GM21515 (cell line): ENCODE data around the gene HOXD10.

Source experiments
- ATAC-seq: cut with Tn5 transposase; IDR thresholded peaks from one replicate; pipeline ENCODE4 v1.9.1; 2021; ENCODE audit not compliant: unreplicated experiment

HOXD10 gene

GRCh38 chr2:176132205-176133171, 15.9 kb downstream of the HOXD10 start:
- no peak for ATAC-seq

GRCh38 chr2:176133389-176133788, 16.8 kb downstream of the HOXD10 start:
- ATAC-seq, result no peak

DNA sequence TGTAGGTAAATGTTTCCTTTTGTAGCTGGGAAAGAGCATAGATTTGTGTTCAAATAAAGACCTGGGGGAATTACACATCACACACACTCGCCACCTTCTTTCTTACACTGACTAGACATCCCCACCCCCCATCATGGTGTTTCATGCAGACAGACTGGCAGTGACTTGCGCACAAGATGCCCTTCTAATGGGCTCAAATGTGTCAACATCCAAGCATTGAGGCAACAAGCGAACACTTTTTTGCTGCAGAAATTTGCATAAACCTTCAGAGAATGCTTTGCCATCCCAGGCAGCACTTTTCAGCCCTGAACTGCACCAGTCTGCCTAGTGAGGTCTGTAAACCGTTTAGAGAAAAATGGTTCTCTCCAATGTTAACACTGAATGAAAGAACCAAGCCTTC, 17.5 kb downstream of the HOXD10 start:
- ATAC-seq, result no peak

DNA sequence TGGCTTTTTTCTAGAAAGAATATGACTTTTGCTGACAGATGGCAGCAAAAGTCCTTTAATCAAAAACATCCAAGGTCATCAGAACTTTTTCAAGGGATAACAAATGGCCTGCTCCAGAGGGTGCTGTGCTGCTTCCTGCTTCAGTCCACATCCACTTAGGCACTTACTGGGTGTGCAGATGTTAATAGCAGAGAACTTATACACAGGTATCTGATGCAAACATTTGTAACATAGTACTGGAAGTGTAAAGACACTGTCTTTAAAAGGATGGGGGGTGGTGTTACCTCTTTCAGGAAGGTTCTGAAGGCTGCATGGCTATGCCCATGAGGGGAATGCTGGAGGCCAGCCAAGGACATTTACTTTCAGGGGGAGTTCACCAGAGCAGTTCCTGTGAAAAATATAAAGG, 18.5 kb downstream of the HOXD10 start:
- no peak for ATAC-seq

DNA sequence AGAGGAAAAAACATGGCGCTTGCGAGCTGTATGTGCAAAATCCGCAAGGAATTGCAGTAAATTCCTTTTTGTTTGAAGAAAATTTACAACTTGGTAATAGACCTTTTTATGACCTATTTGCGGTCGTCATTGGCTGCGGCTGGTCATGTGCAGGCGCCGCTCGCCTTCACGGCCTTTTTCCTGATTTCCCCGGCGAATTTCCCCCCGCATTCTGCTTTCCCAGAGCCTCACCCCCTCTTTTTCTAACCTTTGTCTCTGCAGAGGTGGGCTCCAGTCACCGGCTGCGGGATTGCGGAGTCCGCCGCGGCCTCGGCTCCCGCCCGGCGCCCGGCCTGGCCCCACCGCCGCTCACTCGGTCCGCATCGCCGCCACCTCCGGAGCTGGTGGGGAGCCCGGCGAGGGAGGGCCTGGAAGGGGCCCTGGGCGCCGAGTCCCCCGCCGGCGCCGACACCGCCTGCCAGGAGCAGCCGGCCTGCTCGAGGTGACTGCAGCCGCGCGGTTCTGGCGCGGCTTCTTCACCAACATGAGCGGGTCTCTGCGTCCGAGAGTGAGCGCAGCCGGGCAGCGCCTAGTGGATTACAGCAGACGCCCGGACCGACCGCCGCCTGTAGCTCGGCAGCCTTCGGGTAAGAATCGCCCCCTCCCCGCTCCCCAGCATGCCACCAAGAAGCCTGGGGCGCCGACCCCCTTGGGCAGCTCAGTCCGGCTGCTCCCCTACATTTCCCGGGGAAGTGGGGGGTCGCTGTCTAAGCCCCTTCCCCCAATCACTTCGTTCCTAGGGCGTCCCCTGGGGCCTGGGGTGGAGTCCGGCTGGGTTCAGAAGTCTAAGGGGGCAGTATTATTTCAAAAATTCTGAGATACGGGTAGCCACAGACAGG, 20.0 kb downstream of the HOXD10 start:
- no peak for ATAC-seq

GRCh38 chr2:176137252-176137580, 20.6 kb downstream of the HOXD10 start:
- no peak for ATAC-seq

DNA sequence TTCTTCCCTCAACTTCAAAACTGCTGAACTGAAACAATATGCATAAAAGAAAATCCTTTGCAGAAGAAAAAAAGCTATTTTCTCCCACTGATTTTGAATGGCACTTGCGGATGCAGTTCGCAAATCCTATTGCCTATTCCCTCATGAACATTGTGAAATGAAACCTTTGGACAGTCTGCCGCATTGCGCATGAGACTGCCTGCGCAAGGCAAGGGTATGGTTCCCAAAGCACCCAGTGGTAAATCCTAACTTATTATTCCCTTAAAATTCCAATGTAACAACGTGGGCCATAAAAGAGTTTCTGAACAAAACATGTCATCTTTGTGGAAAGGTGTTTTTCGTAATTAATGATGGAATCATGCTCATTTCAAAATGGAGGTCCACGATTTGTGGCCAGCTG, 21.3 kb downstream of the HOXD10 start:
- no peak for ATAC-seq

GRCh38 chr2:176138526-176138922, 21.9 kb downstream of the HOXD10 start:
- no peak for ATAC-seq

DNA sequence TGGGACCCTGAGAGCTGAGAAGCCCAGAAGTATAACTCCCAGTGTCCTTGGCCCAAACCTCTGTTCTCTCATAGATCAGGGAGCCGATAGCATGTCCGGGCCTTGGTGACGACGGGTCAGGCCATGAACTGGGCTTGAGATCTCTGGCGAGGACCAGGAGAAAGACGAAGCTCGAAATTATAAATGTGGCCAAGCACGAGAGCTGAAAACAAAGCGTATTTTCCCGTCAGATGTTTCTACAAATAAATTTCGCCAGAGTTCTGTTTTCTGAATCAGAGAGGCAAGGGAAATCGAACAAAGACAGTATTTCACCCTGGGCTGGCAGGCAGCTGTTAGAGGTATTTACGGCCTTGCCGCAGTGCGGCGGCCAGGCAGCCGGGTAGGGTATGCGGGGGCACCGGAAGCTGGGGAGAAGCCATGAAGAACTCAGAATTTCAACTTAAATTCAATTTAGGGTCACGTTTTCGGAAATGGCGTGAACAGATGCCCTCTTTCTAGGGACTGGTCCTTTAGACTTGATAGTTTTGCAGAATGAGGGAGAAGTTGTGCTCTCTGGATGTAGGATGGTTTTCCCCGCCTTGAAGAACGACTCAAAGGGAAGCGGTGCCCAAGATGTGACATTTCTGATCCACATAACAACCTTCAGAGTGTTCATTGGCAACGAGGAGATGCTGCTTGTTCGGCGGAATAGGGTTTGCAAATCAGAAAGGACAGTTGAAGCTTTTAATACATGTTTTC, 22.5 kb downstream of the HOXD10 start:
- no peak for ATAC-seq

DNA sequence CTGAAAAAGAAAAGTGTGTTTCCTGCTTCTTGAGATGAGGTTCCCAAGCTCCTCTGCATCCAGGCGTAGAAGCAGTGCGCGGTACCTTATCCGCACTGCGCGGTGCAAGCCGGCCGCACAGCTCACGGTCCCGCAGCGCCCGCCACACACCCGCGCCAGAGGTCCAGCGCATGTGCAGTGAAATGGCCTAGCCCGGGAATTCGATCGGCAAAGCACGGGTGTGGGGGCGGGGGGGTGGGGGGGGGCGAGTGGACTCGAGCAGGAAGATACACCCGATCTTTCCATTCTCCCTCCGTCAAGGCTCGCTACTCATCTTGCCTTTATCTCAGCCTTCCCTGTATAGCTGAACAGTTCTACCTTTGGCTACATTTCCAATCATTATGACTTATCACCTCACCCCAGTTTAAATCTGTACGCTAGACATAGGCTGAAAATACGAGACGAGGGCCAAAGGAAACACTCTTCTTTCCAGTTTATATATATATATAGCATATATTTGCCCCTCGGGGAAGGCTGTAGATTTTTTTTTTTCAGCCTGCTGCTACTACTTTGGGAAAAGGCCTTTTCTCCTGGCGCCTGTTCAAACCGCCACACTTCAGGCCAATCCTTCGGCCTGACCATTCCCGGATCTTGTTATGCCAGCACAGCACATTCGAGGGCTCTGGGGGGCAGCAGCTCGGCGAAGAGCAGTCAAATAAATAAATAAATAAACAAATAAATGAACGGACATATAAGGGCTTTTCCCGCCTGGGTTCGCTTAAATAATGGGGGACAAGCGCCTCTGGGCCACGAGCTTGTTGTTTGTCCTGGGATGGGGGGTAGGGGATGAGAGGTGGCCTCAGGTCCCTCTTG, 23.3 kb downstream of the HOXD10 start:
- no peak for ATAC-seq

- ATAC-seq, result peak; percentile 88
Measured at GRCh38 chr2:176140513-176141317, 24.1 kb downstream of the HOXD10 start.

DNA sequence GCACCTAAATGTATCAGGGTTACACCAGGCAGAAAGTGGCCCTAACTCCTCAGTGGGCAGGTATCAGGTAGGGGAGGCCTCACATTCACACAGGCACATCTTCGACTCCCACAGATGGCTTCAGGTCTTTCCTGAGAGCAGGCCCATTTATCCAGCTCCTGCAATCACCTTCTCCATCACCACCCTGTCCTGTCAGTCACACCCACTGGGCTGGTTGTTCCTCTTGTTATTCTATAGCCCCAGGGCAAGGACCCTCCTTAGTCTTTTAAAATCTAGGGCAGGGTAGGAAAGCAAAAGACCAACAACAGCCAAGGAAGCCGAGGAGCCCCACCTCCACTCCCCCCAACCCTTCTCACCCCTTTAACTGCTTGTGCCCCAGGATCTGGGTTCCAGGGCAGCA, 25.7 kb downstream of the HOXD10 start:
- no peak for ATAC-seq

GRCh38 chr2:176145085-176145969, 28.7 kb downstream of the HOXD10 start:
- ATAC-seq, result no peak

- ATAC-seq, result no peak
Measured at GRCh38 chr2:176146101-176146500, 29.5 kb downstream of the HOXD10 start.

- ATAC-seq, result no peak
Measured at GRCh38 chr2:176146645-176147044, 30.1 kb downstream of the HOXD10 start.

DNA sequence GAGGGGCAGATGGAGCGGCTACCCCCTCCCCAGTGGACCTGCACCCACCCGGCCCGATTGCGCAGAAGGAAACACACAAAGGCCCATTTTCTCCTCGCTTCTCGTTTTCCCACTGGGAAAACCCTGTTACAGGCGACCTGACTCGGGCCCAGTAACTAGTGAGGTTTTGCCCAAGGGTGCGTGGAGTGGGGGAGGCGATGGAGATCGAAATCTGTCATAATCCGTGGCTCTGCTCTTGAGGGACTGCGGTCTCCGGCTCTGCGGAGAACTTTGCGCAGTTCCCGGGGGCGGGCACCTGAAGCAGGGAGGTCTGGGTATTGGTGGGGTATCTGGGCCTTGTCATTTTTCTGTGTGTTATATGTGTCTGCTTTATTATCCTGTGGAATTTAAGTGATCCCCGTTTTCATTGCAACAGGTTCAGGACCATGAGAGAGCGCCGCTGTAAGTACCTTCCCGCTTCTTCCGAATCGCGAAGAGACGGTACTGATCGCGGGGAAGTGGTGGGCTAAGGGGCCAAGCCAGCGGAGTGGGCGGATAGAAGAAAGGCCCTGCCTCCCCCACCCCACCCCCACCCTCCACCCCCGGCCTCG, 30.7 kb downstream of the HOXD10 start:
- ATAC-seq, result no peak

- ATAC-seq, result no peak
Measured at GRCh38 chr2:176147800-176148496, 31.4 kb downstream of the HOXD10 start.
